ENCODE data around the gene DAO.

- TF ChIP-seq USF2 (IDR thresholded peaks at IDR 0.05; ENCODE audit: low read depth, low read length): no peak
- no peak for TF ChIP-seq CTCF (conservative IDR thresholded peaks at IDR 0.05; ENCODE audit: low read depth, low read length)
Measured at GRCh38 chr12:108912361-108912760, 32.5 kb downstream of the DAO start.

Measured in IMR-90 (cell line).